HG03571 (cell line): ENCODE results near the gene KLHL26.
A peak's percentile ranks its signal among the peaks of the same experiment; 100 is the strongest.
"Not testable (repeated sequence)": the region's sequence is repeated elsewhere in the genome, so short reads cannot be mapped to it uniquely, and the experiment has no call there.

ENCODE experiments used
- ATAC-seq: cut with Tn5 transposase; IDR thresholded peaks from one replicate; pipeline ENCODE4 v1.9.1; 2021; ENCODE audit not compliant: unreplicated experiment

KLHL26 gene

GRCh38 chr19:18636969-18637629 is at the start of gene KLHL26:
TSS of gene KLHL26 (plus strand) at chr19:18637028. CDS start at chr19:18637055, 27 bp downstream.
- no peak for ATAC-seq

GRCh38 chr19:18587561-18587960 is 49.3 kb upstream of the KLHL26 start:
- no peak for ATAC-seq

GRCh38 chr19:18587962-18588610 is 48.7 kb upstream of the KLHL26 start:
- ATAC-seq: no peak

GRCh38 chr19:18588611-18589379 is 48.0 kb upstream of the KLHL26 start, which contains the start of gene REX1BD:
TSS of gene REX1BD (plus strand) at chr19:18588798. CDS start at chr19:18588802, 4 bp downstream.
- ATAC-seq: peak; percentile 63

- peak; percentile 28 for ATAC-seq
These were observed 47.2 kb upstream of the KLHL26 start for GRCh38 chr19:18589380-18590272.

GRCh38 chr19:18590273-18591272 is 46.3 kb upstream of the KLHL26 start:
- ATAC-seq: no peak

GRCh38 chr19:18591735-18592385 is 45.0 kb upstream of the KLHL26 start:
- no peak for ATAC-seq

- not testable (repeated sequence) for ATAC-seq
These were observed 44.1 kb upstream of the KLHL26 start for GRCh38 chr19:18592732-18593131.

GRCh38 chr19:18593367-18594095 is 43.3 kb upstream of the KLHL26 start:
- no peak for ATAC-seq

GRCh38 chr19:18594096-18594823 is 42.6 kb upstream of the KLHL26 start:
- no peak for ATAC-seq

- ATAC-seq: no peak
These were observed 41.9 kb upstream of the KLHL26 start for GRCh38 chr19:18594824-18595373.

GRCh38 chr19:18595475-18595874 is 41.4 kb upstream of the KLHL26 start:
- no peak for ATAC-seq

GRCh38 chr19:18596752-18597157 is 40.1 kb upstream of the KLHL26 start:
- no peak for ATAC-seq

- no peak for ATAC-seq
These were observed 38.8 kb upstream of the KLHL26 start for GRCh38 chr19:18597809-18598660.

GRCh38 chr19:18599485-18599884 is 37.3 kb upstream of the KLHL26 start:
- no peak for ATAC-seq

- not testable (repeated sequence) for ATAC-seq
These were observed 36.0 kb upstream of the KLHL26 start for GRCh38 chr19:18600692-18601397.
